ENCODE data around the gene INPP4B.

The INPP4B gene

DNA sequence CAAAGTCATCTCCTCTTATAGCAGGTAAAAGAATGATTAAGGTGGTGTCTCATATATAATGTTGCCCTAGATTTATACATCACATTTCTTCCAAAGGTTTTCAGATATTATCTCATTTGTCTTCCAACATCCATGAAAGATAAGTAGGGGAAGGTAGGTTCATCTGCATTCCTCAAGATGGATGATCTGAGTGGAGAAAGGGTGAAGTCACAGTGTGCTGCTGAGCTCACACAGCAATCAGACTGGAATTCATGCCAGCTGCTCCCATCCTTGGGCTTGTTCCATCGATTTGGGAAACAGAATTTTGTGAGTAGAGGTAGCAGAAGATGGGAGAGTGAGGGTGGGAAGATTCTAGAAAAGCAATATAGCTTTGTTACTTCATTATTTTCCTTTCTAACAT lies 482.4 kb downstream of the INPP4B start:
- Histone ChIP-seq H3K9ac (ENCODE audit: low read length in 2 of 2) (no peak overlapping the region), H3K27me3 (ENCODE audit: control insufficient read depth in 1 of 2, insufficient read depth in 2 of 2, low read length in 2 of 2) (no peaks in the 10 kb centered on the region), H3K9me3 (ENCODE audit: control insufficient read depth in 2 of 2, low read length in 2 of 2) (no peaks in the 10 kb centered on the region), H3K27ac (ENCODE audit: low read length) (no peak overlapping the region), H3K4me1 (ENCODE audit: control insufficient read depth, insufficient read depth, low read length) (peaks cover 3% of the 10 kb centered on the region), H3K36me3 (ENCODE audit: control insufficient read depth in 2 of 2, insufficient read depth in 2 of 2, low read length in 2 of 2) (no peaks in the 10 kb centered on the region), H3K4me3 (ENCODE audit: low read length in 2 of 2) (no peak overlapping the region)

DNA sequence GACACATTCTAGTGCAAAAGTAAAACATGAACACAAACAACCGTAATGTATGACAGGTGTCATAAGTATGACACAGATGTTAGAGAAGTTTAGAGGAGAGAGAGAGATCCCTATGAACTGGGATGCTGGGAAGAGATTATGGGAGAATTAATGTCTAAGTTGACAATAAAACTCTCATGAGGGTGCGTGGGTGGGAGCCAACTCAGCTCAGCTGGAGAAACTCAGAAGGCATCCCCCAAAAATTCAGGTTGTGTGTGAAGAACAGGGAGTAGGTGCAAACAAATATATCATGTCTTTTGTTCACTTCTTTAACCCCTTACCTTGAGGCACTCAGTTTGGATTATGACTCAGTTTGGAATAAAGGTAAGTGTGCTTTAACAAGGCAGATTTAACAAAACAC lies 484.1 kb downstream of the INPP4B start:
- Histone ChIP-seq H3K27me3 (ENCODE audit: control insufficient read depth in 1 of 2, insufficient read depth in 2 of 2, low read length in 2 of 2) (no peaks in the 10 kb centered on the region), H3K9ac (ENCODE audit: low read length in 2 of 2) (no peak overlapping the region), H3K9me3 (ENCODE audit: control insufficient read depth in 2 of 2, low read length in 2 of 2) (no peaks in the 10 kb centered on the region), H3K27ac (ENCODE audit: low read length) (no peak overlapping the region), H3K4me3 (ENCODE audit: low read length in 2 of 2) (no peak overlapping the region), H3K4me1 (ENCODE audit: control insufficient read depth, insufficient read depth, low read length) (peaks cover 2% of the 10 kb centered on the region), H3K36me3 (ENCODE audit: control insufficient read depth in 2 of 2, insufficient read depth in 2 of 2, low read length in 2 of 2) (no peaks in the 10 kb centered on the region)

DNA sequence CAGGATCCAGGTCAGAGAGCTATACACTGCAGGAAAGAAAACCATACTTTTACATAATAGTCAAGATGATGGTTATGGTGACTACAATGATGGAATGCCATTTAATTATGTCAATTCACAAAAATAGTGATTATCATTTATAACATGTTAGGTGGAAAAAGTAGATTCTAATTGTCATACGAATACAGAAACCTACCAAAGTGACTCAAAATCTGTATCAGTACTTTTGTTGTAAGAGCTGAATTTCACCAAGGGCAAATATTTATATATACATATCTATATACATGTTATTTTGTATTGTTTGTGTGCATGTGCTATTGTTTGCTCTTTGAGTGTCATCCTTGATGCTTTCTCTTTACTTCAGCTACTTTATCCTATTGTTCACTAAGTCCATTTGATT lies 485.4 kb downstream of the INPP4B start:
- Histone ChIP-seq H3K36me3 (ENCODE audit: control insufficient read depth in 2 of 2, insufficient read depth in 2 of 2, low read length in 2 of 2) (no peaks in the 10 kb centered on the region), H3K4me1 (ENCODE audit: control insufficient read depth, insufficient read depth, low read length) (no peaks in the 10 kb centered on the region), H3K27me3 (ENCODE audit: control insufficient read depth in 1 of 2, insufficient read depth in 2 of 2, low read length in 2 of 2) (no peaks in the 10 kb centered on the region), H3K27ac (ENCODE audit: low read length) (no peak overlapping the region), H3K4me3 (ENCODE audit: low read length in 2 of 2) (no peak overlapping the region), H3K9me3 (ENCODE audit: control insufficient read depth in 2 of 2, low read length in 2 of 2) (no peaks in the 10 kb centered on the region), H3K9ac (ENCODE audit: low read length in 2 of 2) (no peak overlapping the region)

DNA sequence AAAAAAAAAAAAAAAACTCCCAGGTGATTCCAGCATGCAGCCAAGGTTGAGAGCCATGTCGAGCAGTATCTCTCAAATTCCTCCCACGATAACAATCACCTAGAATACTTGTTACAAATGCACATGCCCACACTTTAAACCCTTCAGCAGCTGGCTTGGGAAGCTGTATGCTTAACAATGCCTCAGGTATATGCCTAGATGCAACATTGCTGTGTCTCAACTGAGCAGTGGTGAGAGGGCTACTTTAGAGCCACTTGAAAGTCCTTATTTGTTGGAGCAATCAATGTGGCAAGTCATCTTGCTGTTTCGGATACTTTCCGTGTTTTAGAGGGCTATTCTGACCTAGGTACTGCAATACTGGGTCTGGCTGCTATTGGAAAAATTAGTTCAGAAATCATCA lies 487.4 kb downstream of the INPP4B start:
- Histone ChIP-seq H3K36me3 (ENCODE audit: control insufficient read depth in 2 of 2, insufficient read depth in 2 of 2, low read length in 2 of 2) (no peaks in the 10 kb centered on the region), H3K27ac (ENCODE audit: low read length) (no peak overlapping the region), H3K4me3 (ENCODE audit: low read length in 2 of 2) (no peak overlapping the region), H3K9ac (ENCODE audit: low read length in 2 of 2) (no peak overlapping the region), H3K27me3 (ENCODE audit: control insufficient read depth in 1 of 2, insufficient read depth in 2 of 2, low read length in 2 of 2) (no peaks in the 10 kb centered on the region), H3K9me3 (ENCODE audit: control insufficient read depth in 2 of 2, low read length in 2 of 2) (no peaks in the 10 kb centered on the region), H3K4me1 (ENCODE audit: control insufficient read depth, insufficient read depth, low read length) (peaks cover 7% of the 10 kb centered on the region)

DNA sequence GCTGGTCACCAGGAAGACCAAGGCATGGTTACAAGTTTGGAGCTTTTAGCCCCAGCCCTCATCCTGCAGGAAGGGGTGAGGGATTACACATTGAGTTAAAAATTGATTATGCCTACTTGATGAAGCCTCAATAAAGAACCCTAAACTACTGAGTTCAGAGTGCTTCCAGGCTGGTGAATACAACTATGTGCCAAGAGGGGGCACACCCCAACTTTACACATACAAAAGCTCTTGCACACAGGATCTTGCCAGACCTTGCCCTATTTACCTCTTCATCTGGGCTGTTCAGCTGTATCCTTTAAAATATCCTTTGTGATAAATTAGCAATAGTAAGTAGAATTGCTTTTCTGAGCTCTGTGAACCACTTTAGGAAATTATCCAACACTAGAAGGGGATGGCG lies 489.3 kb downstream of the INPP4B start:
- no peak overlapping the region for H3K9ac ChIP-seq (ENCODE audit: low read length in 2 of 2)
- peaks cover 18% of the 10 kb centered on the region for H3K4me1 ChIP-seq (ENCODE audit: control insufficient read depth, insufficient read depth, low read length)
- H3K9me3 ChIP-seq (ENCODE audit: control insufficient read depth in 2 of 2, low read length in 2 of 2), result no peaks in the 10 kb centered on the region
- no peak overlapping the region for H3K4me3 ChIP-seq (ENCODE audit: low read length in 2 of 2)
- no peak overlapping the region for H3K27ac ChIP-seq (ENCODE audit: low read length)
- H3K27me3 ChIP-seq (ENCODE audit: control insufficient read depth in 1 of 2, insufficient read depth in 2 of 2, low read length in 2 of 2), result no peaks in the 10 kb centered on the region
- H3K36me3 ChIP-seq (ENCODE audit: control insufficient read depth in 2 of 2, insufficient read depth in 2 of 2, low read length in 2 of 2), result no peaks in the 10 kb centered on the region

DNA sequence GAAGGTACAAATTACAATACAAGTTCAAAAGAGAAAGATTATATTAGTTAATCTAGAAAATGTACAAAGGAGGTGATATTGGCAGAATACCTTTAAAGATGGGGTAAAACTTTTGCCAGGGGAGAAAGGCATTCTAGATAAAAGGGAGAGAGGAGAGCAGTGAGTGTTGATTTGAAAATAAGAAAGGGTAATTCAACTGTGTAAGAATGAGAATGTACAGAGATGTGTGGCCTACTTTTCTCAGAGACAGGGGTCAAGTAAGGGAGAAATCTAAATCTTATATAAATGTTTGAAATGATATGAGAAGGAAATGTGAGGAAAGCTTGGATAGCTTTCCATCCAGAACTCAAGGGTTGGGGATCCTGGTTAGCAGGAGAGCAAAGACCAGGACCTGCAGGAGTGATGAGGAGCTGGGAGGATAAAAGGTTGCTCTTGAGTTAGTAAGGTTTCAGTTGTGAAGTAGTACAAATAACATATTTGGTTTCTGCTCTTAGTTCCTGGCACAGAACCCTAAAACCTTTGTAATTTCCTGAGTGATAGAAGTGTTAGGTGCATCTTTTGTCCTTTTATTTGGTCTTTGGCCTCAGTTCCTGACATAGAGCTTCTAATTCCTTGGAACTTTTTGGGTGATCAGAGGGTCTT lies 489.9 kb downstream of the INPP4B start:
- Histone ChIP-seq H3K9ac (ENCODE audit: low read length in 2 of 2) (no peak overlapping the region), H3K36me3 (ENCODE audit: control insufficient read depth in 2 of 2, insufficient read depth in 2 of 2, low read length in 2 of 2) (no peaks in the 10 kb centered on the region), H3K4me1 (ENCODE audit: control insufficient read depth, insufficient read depth, low read length) (peaks cover 22% of the 10 kb centered on the region), H3K27me3 (ENCODE audit: control insufficient read depth in 1 of 2, insufficient read depth in 2 of 2, low read length in 2 of 2) (no peaks in the 10 kb centered on the region), H3K27ac (ENCODE audit: low read length) (no peak overlapping the region), H3K4me3 (ENCODE audit: low read length in 2 of 2) (no peak overlapping the region), H3K9me3 (ENCODE audit: control insufficient read depth in 2 of 2, low read length in 2 of 2) (no peaks in the 10 kb centered on the region)

DNA sequence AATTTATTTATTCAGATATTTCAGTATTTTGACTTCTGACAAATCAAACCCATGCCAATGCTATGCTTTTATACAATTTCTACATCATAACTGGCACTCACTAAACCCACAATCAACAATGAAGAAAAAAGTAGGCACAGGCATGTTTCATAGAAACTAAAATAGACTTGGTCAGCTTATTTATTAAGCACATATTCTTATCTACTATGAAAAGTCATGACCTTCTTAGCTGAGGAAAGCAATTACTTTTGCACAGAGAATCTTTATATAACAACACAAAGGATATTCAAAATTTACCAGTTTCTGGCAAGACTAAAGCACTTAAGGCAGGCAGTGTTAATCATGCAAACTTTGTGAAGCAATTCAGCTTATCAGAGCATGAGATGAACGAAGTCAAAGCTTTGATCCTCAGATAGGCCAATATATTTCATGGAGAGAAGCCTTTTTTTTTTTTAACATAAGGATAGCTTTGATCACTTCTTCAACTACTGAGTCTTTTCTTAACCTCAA lies 490.6 kb downstream of the INPP4B start:
- Histone ChIP-seq H3K4me1 (ENCODE audit: control insufficient read depth, insufficient read depth, low read length) (peaks cover 27% of the 10 kb centered on the region), H3K36me3 (ENCODE audit: control insufficient read depth in 2 of 2, insufficient read depth in 2 of 2, low read length in 2 of 2) (no peaks in the 10 kb centered on the region), H3K27me3 (ENCODE audit: control insufficient read depth in 1 of 2, insufficient read depth in 2 of 2, low read length in 2 of 2) (no peaks in the 10 kb centered on the region), H3K4me3 (ENCODE audit: low read length in 2 of 2) (no peak overlapping the region), H3K9ac (ENCODE audit: low read length in 2 of 2) (no peak overlapping the region), H3K27ac (ENCODE audit: low read length) (no peak overlapping the region), H3K9me3 (ENCODE audit: control insufficient read depth in 2 of 2, low read length in 2 of 2) (no peaks in the 10 kb centered on the region)

DNA sequence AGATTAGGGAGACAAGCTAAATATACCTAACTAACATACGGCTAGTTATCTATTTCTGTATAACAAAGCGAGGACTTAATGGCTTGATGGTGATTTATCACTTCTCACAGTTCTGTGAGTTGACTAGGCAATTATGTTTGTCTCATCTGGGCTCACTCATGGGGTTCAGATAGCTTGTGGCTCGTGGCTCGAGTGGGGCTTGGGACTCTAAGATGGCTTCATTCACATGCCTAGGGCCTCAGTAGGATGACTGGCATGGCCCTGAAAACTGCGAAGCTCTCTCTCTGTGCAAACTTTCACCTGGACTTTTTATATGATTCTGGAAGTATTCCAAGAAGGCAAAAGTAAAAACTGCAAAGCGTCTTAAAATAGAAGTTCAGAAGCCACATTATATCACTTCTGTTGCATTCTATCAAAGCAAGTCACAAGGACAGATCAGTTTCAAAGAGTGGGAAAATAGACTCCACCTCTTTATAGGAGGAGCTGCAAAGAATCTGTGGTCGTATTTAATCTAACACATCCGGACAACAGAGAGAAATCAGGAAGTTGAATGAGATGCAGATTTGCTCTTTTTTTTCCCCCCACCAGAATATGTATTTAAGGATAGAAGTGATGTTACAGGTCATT lies 491.2 kb downstream of the INPP4B start:
- Histone ChIP-seq H3K27me3 (ENCODE audit: control insufficient read depth in 1 of 2, insufficient read depth in 2 of 2, low read length in 2 of 2) (no peaks in the 10 kb centered on the region), H3K4me1 (ENCODE audit: control insufficient read depth, insufficient read depth, low read length) (peaks cover 27% of the 10 kb centered on the region), H3K4me3 (ENCODE audit: low read length in 2 of 2) (peak overlapping the region in 1 of 2 donors; percentile 14), H3K36me3 (ENCODE audit: control insufficient read depth in 2 of 2, insufficient read depth in 2 of 2, low read length in 2 of 2) (no peaks in the 10 kb centered on the region), H3K9me3 (ENCODE audit: control insufficient read depth in 2 of 2, low read length in 2 of 2) (no peaks in the 10 kb centered on the region), H3K27ac (ENCODE audit: low read length) (no peak overlapping the region), H3K9ac (ENCODE audit: low read length in 2 of 2) (no peak overlapping the region)

DNA sequence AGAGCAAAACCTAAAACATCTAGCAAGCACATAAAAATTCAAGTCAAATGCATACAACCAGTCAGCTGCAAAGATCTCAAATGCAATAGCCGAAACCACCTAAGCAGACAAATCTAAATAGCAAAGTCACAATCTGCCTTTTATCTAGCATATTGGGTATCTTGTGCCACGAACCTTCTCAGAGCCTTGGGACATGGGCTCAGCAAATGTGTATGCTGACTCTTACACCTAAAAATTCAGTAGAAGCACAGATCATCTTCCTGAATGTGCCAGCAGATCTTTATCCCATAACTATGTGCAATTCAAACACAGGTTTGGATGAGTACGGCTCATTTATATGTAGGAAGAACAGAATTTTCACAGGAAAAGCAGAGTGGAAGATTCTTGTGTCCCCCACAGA lies 492.1 kb downstream of the INPP4B start:
- peak overlapping the region; percentile 7 for H3K27ac ChIP-seq (ENCODE audit: low read length)
- no peaks in the 10 kb centered on the region for H3K27me3 ChIP-seq (ENCODE audit: control insufficient read depth in 1 of 2, insufficient read depth in 2 of 2, low read length in 2 of 2)
- no peaks in the 10 kb centered on the region for H3K36me3 ChIP-seq (ENCODE audit: control insufficient read depth in 2 of 2, insufficient read depth in 2 of 2, low read length in 2 of 2)
- H3K4me3 ChIP-seq (ENCODE audit: low read length in 2 of 2), result no peak overlapping the region
- H3K9me3 ChIP-seq (ENCODE audit: control insufficient read depth in 2 of 2, low read length in 2 of 2), result no peaks in the 10 kb centered on the region
- peaks cover 27% of the 10 kb centered on the region for H3K4me1 ChIP-seq (ENCODE audit: control insufficient read depth, insufficient read depth, low read length)
- no peak overlapping the region for H3K9ac ChIP-seq (ENCODE audit: low read length in 2 of 2)

DNA sequence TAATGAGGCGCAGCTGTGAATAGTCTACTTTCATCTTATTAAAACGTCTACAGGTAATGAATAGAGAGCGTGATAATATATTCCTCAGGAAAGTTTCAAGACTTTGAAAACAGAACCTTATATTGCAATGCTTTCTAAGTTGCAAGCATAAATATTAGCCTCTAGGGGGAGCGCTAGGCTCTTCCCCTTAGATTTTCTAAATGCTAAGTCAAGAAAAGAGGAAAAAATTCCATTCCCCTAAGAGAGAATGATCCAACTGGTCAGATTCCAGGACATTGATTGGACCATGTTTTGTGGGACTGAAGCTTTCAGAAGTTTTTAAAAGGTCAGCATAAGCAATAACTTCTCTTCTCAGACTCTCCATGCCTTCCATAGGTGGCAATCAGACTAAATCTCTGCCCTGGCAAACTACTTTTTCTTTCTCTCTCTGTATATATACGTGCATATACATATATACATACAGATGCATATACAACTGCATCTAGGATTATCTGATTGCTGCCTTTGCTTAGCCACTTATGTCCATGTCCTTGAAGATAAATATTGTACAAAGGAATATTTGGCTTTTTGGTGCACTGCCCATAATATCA lies 492.9 kb downstream of the INPP4B start:
- H3K9ac ChIP-seq (ENCODE audit: low read length in 2 of 2), result no peak overlapping the region
- H3K4me1 ChIP-seq (ENCODE audit: control insufficient read depth, insufficient read depth, low read length), result peaks cover 27% of the 10 kb centered on the region
- no peak overlapping the region for H3K27ac ChIP-seq (ENCODE audit: low read length)
- H3K27me3 ChIP-seq (ENCODE audit: control insufficient read depth in 1 of 2, insufficient read depth in 2 of 2, low read length in 2 of 2), result no peaks in the 10 kb centered on the region
- no peaks in the 10 kb centered on the region for H3K36me3 ChIP-seq (ENCODE audit: control insufficient read depth in 2 of 2, insufficient read depth in 2 of 2, low read length in 2 of 2)
- H3K9me3 ChIP-seq (ENCODE audit: control insufficient read depth in 2 of 2, low read length in 2 of 2), result no peaks in the 10 kb centered on the region
- peak overlapping the region in 1 of 2 donors; percentile 9 for H3K4me3 ChIP-seq (ENCODE audit: low read length in 2 of 2)

DNA sequence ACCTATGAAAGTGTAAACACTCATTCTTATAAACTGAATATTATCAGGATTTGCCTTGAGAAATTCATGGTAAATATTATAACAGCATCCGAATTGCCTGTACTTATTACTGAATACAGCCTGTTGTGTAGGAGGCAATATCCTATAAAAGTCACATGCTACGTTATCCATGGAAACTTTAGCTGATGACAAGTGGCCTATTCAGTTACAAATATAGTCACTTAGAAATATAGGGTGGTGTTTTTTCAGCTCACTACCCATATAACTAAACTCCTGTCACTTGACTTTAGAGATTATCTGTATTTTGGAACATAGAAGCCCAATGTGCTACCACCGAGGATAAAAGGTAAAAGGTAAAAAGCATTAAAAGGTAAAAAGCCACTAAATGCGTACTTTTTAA lies 493.4 kb downstream of the INPP4B start:
- no peak overlapping the region for H3K4me3 ChIP-seq (ENCODE audit: low read length in 2 of 2)
- no peaks in the 10 kb centered on the region for H3K36me3 ChIP-seq (ENCODE audit: control insufficient read depth in 2 of 2, insufficient read depth in 2 of 2, low read length in 2 of 2)
- H3K9me3 ChIP-seq (ENCODE audit: control insufficient read depth in 2 of 2, low read length in 2 of 2), result no peaks in the 10 kb centered on the region
- no peaks in the 10 kb centered on the region for H3K27me3 ChIP-seq (ENCODE audit: control insufficient read depth in 1 of 2, insufficient read depth in 2 of 2, low read length in 2 of 2)
- H3K27ac ChIP-seq (ENCODE audit: low read length), result no peak overlapping the region
- no peak overlapping the region for H3K9ac ChIP-seq (ENCODE audit: low read length in 2 of 2)
- peaks cover 27% of the 10 kb centered on the region for H3K4me1 ChIP-seq (ENCODE audit: control insufficient read depth, insufficient read depth, low read length)
